GM10847 (cell line): ENCODE data around the gene AMN1.

ENCODE experiments used
- POLR2A ChIP-seq: IDR thresholded peaks from 2 replicates; pipeline ENCODE4 v1.6.1; 2011; ENCODE audit not compliant: insufficient read length; ENCODE audit errors: extremely low read depth

The AMN1 gene

DNA sequence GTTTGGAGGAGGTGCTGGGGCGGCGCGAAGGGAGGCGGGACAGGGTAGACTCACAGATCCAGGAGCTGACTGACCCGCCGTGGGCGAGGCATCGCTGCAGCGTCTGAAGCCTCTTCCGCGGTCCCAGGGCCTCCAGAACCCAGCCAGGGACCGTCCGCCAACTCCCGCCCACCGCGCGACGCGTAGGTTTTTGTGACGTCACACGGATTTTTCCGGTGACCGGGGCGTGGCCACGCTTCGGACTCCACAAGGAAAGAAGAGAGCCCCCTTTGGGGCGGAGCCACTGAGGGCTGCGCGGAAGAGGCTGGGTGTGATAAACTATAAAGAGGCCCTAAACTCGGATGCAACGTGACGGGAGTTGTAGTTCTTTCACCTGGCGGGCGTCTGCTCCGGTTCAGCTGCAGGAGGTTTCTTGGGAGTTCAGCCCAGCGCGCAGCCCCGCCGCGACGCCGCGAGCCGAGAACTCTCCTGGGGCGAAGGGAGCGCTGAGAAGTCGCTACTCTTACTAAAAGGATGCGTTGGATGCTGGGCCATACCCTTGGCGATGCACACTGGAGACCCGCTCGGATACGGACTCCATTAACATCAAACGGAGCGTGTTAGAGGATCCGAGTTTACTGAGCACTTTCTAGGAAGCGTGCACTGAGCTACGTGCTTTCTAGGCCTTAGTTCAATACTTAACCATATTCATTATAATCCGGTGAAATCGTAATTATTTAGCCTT, at the start of gene AMN1:
TSS of gene AMN1 (minus strand) at position 105 of the 724 bp plus-strand sequence. CDS start at position 92, 13 bp downstream.
- peak; percentile 40 for TF ChIP-seq POLR2A

DNA sequence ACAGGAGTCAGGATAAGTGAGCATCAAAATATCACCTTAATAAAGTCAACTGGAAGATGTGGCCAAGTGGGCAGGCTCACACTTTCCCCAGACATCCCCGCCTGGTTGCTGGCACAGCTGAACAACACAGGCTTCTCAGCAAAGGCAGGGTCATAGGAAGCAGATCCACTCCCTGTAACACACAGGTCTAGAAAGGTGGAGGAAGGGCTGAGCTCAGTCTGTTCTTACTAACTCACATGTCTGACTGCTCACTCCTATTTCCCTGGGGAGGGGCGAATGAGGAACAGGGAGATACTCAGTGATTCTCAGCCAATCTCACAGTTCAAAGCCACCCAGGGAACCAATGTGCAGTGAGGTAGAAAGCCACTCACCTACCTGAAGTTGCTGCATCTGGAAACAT, 45.0 kb upstream of the AMN1 start:
- TF ChIP-seq POLR2A, result no peak

DNA sequence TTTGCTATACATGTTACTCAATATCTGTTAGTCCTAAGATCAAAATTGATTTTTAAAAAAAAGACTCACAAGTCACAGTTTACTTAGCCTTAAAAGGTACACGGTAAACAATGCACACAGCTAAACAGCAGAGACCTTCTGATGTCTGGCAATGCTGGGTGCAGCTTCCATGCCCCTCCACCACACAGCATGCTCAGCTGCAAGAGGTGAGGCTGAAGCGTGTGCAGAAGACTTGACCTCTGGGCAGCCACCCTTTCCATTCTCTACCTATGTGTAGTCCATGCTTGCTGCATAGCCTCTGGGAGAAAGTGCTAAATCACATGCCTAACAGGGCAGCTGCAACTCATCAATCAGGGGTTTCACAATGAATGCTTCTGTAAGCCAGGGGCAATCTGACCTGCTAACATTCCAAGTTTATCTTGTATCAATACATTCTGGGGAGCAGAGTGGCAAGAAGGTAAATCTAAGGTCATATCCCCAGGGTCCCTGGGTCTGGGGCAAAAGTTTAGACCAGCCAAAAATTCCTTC, 44.5 kb upstream of the AMN1 start:
- TF ChIP-seq POLR2A, result no peak

DNA sequence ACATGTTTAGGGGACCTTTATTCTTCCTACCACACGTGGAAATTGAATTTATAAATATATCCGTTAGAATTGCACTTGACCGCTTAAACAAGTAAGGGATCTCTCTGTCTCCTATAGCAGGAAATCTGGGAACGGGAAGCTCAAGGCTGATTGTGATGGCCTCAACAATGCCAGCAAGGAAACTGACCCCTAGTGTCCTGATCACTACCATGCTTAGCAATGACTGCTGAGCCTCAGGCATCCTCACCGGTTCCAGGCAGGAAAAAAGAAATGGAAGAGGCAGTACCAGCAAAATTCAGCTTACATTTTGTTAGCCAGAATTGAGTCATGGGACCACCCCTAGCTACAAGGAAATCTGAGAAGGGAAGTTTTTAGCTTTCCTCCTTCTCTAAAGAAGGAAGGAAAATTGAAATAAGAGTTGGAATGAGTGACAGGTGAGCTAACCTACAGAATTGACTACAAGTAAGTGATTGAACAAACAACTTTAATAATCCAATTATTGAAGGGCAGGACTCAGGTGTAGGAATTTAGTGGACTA, 43.9 kb upstream of the AMN1 start:
- no peak for TF ChIP-seq POLR2A

DNA sequence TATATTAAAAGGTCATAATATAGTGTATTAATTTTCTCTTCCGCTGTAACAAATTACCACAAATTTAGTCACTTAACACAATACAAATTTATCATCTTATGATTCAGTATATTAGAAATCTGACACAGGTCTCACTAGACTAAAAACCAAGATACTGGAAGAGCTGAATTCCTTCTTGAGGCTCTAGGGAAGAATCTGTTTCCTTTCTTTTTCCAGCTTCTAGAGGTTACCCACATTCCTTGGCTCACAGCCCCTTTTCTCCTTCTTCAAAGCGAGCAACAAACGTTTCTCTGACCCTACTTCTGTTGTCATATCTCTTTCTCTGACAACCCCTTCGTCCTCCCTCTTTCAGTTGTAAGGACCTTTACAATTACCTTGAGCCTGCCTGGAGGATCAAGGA, 43.4 kb upstream of the AMN1 start:
- TF ChIP-seq POLR2A, result no peak

DNA sequence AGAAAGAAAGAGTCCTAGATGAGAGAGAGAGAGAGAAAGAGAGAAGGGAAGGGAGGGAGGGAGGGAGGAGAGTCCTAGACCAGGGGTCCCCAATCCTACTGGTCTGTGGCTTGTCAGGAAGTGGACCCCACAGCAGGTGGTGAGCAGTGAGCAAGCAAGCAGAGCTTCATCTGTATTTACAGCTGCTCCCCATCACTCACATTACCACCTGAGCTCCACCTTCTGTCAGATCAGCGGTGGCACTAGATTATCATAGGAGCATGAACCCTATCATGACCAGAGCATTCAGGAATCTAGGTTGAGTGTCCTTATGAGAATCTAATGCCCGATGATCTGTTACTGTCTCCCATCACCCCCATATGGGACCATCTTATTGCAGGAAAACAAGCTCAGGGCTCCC, 39.2 kb upstream of the AMN1 start:
- TF ChIP-seq POLR2A, result no peak

DNA sequence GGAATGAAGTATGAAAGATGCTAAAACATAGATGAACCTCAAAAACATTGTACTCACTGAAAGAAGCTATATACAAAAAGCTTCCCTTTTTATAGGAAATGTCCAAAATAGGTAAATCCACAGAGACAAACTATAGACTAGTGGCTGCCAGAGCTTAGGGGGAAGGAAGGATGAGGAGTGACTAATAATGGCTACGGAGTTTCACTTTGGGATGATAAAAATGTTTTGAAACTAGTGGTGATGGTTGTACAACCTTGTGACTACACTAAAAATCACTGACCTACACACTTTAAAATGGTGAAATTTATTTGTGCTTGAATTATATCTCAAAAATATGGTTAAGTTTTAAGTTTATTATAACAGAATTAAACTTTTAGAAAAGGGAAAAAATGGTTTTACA, 37.1 kb upstream of the AMN1 start:
- TF ChIP-seq POLR2A, result no peak

DNA sequence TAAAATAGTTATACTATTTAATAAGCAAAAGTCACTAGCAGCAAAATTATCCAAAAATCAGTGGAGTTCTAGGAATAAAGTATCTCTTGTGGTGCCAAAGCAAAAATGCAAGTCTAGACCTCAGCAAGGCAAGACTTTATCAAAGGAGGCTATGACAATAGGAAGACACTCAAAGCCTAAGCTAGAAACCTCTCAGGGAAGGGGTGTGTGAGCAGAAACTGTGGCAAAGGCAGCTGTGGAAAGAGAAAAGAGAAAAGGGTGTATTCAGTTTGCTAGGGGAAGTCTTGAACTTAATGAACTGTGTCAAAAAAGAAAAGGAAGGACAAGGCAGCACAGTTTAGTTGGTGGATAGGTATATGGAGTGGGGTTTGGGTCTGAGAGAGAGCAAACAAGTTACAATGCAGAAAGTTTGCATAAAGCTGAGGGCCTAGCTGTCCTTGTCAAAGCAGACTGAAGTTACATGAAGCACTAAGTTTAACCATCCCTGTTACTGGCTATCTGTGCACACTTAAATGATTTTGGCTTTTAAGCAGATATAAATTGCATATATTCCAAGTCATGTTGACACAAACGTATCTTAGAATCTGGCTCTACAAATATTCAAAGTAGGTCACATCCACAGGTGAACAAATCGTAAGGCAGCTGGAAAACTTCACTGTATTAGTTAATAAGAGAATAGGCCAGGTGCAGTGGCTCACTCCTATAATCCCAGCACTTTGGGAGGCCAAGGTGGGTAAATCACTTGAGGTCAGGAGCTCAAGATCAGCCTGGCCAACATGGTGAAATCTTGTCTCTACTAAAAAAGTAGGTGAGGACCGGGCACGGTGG, 31.0 kb upstream of the AMN1 start:
- no peak for TF ChIP-seq POLR2A

DNA sequence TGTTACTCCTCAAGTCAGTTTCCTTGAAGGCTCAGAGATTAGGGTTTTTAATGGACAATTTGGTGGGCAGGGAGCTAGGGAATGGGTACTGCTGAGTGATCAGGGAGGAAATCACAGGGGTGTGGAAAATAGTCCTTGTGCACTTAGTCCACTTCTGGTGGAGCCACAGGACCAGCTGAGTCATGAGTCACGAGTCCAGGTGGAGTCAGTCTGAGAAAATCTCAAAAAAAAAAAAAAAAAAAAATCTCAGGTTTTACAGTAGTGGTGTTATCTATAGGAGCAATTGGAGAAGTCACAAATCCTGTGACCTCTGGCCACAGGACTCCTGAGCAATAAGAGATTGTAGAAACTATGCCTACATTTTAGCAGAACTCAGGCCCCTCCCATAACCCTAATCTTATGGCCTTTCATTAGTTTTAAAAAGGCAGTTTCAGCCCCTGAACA, 28.2 kb upstream of the AMN1 start:
- TF ChIP-seq POLR2A, result no peak

DNA sequence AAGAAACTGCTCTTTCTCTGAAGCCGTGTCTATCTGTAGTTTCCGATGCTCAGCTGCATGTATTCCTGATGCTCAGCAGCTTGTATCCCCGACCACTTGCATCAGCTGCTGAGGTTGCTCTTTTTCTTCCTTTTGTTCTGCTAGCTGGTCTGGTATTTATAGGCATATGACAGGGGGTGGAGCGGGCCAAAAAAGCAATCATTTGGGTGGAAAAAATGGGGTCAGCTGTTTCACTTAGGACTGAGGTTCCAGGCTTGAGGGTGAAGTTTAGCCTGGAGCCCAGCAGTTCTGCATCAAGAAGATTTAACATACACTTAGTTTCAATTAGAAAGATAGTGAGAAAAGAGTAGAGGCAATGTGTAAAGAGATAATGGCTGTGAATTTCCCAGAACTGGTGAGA, 23.6 kb upstream of the AMN1 start:
- TF ChIP-seq POLR2A, result no peak

DNA sequence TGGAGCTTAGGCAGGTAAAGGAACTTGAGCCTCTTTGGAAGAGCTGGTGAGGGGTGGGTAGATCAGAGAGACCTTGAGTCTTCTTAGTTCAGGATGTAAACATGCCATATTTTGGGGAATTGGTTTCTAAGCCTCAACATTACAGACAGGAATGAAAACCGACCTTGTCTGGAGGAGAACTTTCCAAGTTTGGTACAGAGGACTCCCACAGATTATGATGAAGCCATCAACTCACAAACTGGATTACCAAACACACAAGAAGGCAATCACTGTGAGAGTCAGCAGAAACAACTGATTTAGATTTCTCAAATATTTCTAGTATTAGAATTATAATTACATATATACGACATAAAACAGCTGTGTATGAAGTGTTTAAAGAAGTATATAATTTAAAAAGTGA, 22.3 kb upstream of the AMN1 start:
- TF ChIP-seq POLR2A, result no peak

DNA sequence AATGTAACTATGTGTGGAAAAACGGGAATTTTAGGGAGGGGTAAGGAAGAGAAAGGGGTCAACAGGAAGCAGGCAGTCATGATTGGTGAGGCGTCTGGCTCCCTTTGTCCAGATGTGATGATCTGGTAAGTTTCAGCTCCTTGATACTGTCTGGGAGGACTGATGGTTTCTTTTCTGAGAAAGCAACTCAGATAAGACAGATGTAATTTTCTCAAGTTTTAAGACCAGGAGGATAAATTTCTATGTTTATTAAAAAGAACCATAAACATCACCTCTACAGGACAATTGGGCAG, 21.9 kb upstream of the AMN1 start:
- TF ChIP-seq POLR2A, result no peak

DNA sequence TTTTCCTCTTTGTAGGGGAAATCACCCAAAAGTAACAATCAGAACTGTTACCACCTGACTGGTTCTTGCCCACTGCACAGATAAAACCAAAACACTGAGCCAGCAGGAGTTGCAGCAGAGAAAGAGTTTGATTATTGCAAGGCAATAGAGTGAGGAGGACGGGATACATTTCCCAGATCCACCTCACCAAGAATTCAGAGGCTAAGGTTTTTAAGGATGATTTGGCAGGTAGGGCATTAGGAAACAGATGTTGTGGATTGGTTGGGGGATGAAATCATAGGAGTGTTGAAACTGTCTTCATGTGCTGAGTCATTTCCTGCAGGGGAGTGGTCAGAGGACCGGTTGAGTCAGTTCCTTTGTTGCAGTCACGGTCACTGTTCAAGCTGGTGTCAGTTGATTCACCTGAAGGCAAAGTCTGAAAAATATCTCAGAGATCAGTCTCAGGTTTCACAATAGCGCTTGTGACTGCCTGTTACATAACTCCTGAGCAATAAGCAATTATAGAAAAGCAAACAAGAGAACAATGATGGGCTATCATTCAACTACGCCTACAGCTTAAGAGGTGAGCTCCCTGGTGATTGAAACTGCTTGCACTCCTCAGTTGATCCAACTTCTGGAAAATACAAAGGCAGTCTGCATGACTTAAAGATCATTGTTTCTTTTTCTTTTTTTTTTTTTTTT, 20.3 kb upstream of the AMN1 start:
- peak; percentile 24 for TF ChIP-seq POLR2A

DNA sequence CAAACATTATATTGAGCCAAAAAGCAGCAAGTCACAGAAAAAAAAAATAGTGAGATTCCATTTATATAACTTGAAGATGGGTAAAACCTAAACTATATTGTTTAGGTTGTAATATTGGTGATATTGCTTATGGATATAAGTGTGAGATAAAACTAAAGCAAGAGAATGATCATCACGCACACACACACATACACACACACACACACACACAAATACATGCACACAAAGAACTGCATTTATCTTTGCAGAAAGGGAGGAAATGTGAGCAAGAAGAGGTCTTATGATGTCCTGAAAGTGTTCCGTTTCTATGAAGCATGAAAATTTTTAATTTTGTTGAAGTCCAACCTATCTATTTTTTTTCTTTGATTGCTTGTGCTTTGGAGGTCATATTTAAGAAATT, 16.4 kb upstream of the AMN1 start:
- no peak for TF ChIP-seq POLR2A

DNA sequence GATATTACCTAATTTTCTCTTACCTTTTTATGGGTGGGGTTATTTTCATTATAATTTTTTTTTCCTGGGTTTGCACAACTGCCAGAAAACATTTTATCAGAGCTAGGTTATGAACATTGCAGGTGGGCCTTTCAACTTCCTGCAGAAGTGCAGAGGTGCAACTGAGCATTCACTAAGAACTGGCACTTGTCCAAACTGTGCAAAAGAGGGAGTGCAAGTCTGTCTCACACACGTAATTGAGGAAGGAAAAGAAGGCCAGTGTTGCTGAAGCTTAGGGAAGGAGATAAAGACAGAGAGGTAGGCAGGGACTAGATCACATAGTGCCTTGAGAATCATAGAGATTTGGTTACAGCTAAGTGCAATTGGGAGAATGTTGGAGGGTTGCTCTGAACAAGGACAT, 14.1 kb upstream of the AMN1 start:
- no peak for TF ChIP-seq POLR2A

DNA sequence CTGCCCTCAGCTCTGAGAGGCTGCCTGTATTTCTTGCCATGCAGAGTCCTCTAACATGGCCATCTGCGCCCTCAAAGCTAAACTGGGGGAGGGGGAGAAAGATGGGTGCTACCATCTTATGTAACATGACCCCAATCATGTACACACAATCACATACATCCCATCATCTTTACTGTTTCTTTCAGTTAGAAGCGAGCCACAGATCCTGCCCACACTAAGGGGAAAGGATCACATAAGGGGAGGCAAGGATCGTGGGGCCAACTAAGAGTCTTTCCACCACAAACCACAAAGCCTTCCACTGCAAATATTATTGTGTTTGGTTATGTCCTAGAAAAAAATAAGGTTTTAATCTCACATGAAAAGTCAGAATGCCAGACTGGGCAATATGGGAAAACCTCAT, 11.8 kb upstream of the AMN1 start:
- no peak for TF ChIP-seq POLR2A
